HG02981 (cell line): ENCODE data around the gene TBC1D10A.
A peak's percentile ranks its signal among the peaks of the same experiment; 100 is the strongest.

Experiments used
- ATAC-seq: cut with Tn5 transposase; IDR thresholded peaks from one replicate; pipeline ENCODE4 v1.9.1; 2021; ENCODE audit warnings: mild to moderate bottlenecking, moderate library complexity; ENCODE audit not compliant: unreplicated experiment

The TBC1D10A gene

GRCh38 chr22:30267382-30268302 is 59.1 kb downstream of the TBC1D10A start:
- no peak for ATAC-seq

- ATAC-seq = no peak
Measured at GRCh38 chr22:30266445-30267381, 60.0 kb downstream of the TBC1D10A start, which contains the start of gene OSM. OSM (minus strand) TSS chr22:30266851; CDS start chr22:30266799, 52 bp downstream.

GRCh38 chr22:30265823-30266444 is 60.8 kb downstream of the TBC1D10A start:
- ATAC-seq = peak; percentile 61

- no peak for ATAC-seq
Measured at GRCh38 chr22:30265131-30265720, 61.5 kb downstream of the TBC1D10A start.

- ATAC-seq = no peak
Measured at GRCh38 chr22:30263883-30264282, 62.9 kb downstream of the TBC1D10A start.

- ATAC-seq = no peak
Measured at GRCh38 chr22:30262917-30263741, 63.6 kb downstream of the TBC1D10A start.

GRCh38 chr22:30262112-30262511 is 64.6 kb downstream of the TBC1D10A start:
- no peak for ATAC-seq

- no peak for ATAC-seq
Measured at GRCh38 chr22:30261134-30261533, 65.6 kb downstream of the TBC1D10A start.

- no peak for ATAC-seq
Measured at GRCh38 chr22:30260682-30261081, 66.1 kb downstream of the TBC1D10A start.

- ATAC-seq = no peak
Measured at GRCh38 chr22:30260276-30260675, 66.5 kb downstream of the TBC1D10A start.

- no peak for ATAC-seq
Measured at GRCh38 chr22:30254314-30254713, 72.4 kb downstream of the TBC1D10A start.

- ATAC-seq = no peak
Measured at GRCh38 chr22:30253205-30253852, 73.4 kb downstream of the TBC1D10A start.

- ATAC-seq = no peak
Measured at GRCh38 chr22:30252411-30253204, 74.1 kb downstream of the TBC1D10A start.

GRCh38 chr22:30251711-30252110 is 75.0 kb downstream of the TBC1D10A start:
- no peak for ATAC-seq

GRCh38 chr22:30250661-30251267 is 76.0 kb downstream of the TBC1D10A start:
- no peak for ATAC-seq

- ATAC-seq = no peak
Measured at GRCh38 chr22:30250039-30250565, 76.6 kb downstream of the TBC1D10A start.
